NT2/D1 (cell line): ENCODE measurements around the gene TMEM163.
"Not testable (repeated sequence)": the region's sequence is repeated elsewhere in the genome, so short reads cannot be mapped to it uniquely, and the experiment has no call there.

Source experiments
- DNase-seq: peaks from one replicate; pipeline ENCODE4 v3.0.0-alpha.2; 2011; ENCODE audit warnings: low read depth, low spot score
- H3K27me3 ChIP-seq: 2 replicates; pipeline ENCODE4 v1.6.0; 2011; ENCODE audit warnings: mild to moderate bottlenecking; ENCODE audit not compliant: insufficient read length, insufficient read depth
- H3K36me3 ChIP-seq: 2 replicates; pipeline ENCODE4 v1.6.1; 2011; ENCODE audit warnings: mild to moderate bottlenecking, low read length, mixed read lengths; ENCODE audit not compliant: insufficient read depth, insufficient read length
- H3K4me1 ChIP-seq: 2 replicates; pipeline ENCODE4 v1.5.1; 2011; ENCODE audit not compliant: insufficient read depth, insufficient read length
- H3K4me3 ChIP-seq: 2 replicates; pipeline ENCODE4 v1.5.1; 2011; ENCODE audit warnings: low read depth; ENCODE audit not compliant: insufficient read length
- H3K9ac ChIP-seq: 2 replicates; pipeline ENCODE4 v1.6.0; 2011; ENCODE audit warnings: low read depth; ENCODE audit not compliant: insufficient read length
- H3K9me3 ChIP-seq: 2 replicates; pipeline ENCODE4 v1.5.1; 2011; ENCODE audit warnings: mild to moderate bottlenecking, low read length; ENCODE audit not compliant: insufficient read depth
- SUZ12 ChIP-seq: IDR thresholded peaks from 2 replicates; pipeline ENCODE4 v1.6.1; 2011; ENCODE audit not compliant: insufficient read length, insufficient read depth; ENCODE audit errors: extremely low read depth
- YY1 ChIP-seq: IDR thresholded peaks from 2 replicates; pipeline ENCODE4 v1.6.1; 2011; ENCODE audit not compliant: insufficient read length, insufficient read depth
- ZNF274 ChIP-seq: IDR thresholded peaks from 2 replicates; pipeline ENCODE4 v1.6.1; 2011; ENCODE audit warnings: mild to moderate bottlenecking, low read depth, low read length

TMEM163 gene

GRCh38 chr2:134758633-134759032 lies 39.8 kb upstream of the TMEM163 start:
- no peaks in the 10 kb centered on the region for H3K27me3 ChIP-seq
- H3K4me3 ChIP-seq, result no peak overlapping the region
- H3K9me3 ChIP-seq, result peaks cover 7% of the 10 kb centered on the region; the same call in 1 of the 2 replicates
- no peaks in the 10 kb centered on the region for H3K4me1 ChIP-seq
- TF ChIP-seq SUZ12, result no peak
- TF ChIP-seq YY1, result no peak
- TF ChIP-seq ZNF274, result no peak
- no peak for DNase-seq
- no peaks in the 10 kb centered on the region for H3K36me3 ChIP-seq
- no peak overlapping the region for H3K9ac ChIP-seq

- not testable (repeated sequence) for H3K9me3 ChIP-seq, DNase-seq, H3K27me3 ChIP-seq, H3K4me3 ChIP-seq, H3K4me1 ChIP-seq, H3K36me3 ChIP-seq, H3K9ac ChIP-seq
Observed at GRCh38 chr2:134751981-134752380, 33.2 kb upstream of the TMEM163 start.

DNA sequence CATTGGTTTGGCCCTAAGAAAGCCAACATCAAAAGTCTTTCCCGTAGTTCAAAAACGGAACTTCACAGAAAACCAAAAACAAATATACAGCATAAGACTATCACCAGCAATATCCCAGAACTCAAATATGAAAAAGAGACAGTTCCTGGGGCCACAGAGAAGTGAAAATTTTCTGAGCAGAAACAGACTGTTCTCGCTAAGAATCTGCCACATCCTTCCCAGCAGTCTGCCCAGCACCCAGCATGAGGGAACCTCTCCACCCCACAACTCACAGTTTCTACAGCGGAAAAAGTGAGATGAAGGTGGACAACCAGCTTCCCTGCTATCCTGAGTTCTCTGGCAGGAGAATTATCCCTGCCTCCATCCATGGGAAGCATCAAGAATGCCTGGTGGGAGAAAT lies 26.7 kb upstream of the TMEM163 start:
- no peaks in the 10 kb centered on the region for H3K27me3 ChIP-seq
- no peak for DNase-seq
- H3K9ac ChIP-seq, result no peak overlapping the region
- H3K4me1 ChIP-seq, result no peaks in the 10 kb centered on the region
- no peak for TF ChIP-seq ZNF274
- TF ChIP-seq YY1, result no peak
- no peak for TF ChIP-seq SUZ12
- H3K9me3 ChIP-seq, result no peaks in the 10 kb centered on the region
- H3K36me3 ChIP-seq, result no peaks in the 10 kb centered on the region
- no peak overlapping the region for H3K4me3 ChIP-seq

GRCh38 chr2:134745023-134745422 lies 26.2 kb upstream of the TMEM163 start:
- Histone ChIP-seq H3K9me3 (no peaks in the 10 kb centered on the region), H3K36me3 (no peaks in the 10 kb centered on the region), H3K27me3 (no peaks in the 10 kb centered on the region), H3K4me1 (no peaks in the 10 kb centered on the region), H3K9ac (no peak overlapping the region), H3K4me3 (no peak overlapping the region)
- no peak for TF ChIP-seq ZNF274
- no peak for TF ChIP-seq SUZ12
- no peak for TF ChIP-seq YY1
- no peak for DNase-seq

GRCh38 chr2:134739879-134740301 lies 21.1 kb upstream of the TMEM163 start:
- H3K9me3 ChIP-seq, result no peaks in the 10 kb centered on the region
- H3K36me3 ChIP-seq, result no peaks in the 10 kb centered on the region
- H3K4me3 ChIP-seq, result no peak overlapping the region
- TF ChIP-seq SUZ12 (no peak), ZNF274 (no peak), YY1 (no peak)
- no peak overlapping the region for H3K9ac ChIP-seq
- DNase-seq, result no peak
- no peaks in the 10 kb centered on the region for H3K27me3 ChIP-seq
- peaks cover 5% of the 10 kb centered on the region for H3K4me1 ChIP-seq

- Histone ChIP-seq H3K27me3 (no peaks in the 10 kb centered on the region), H3K9me3 (no peaks in the 10 kb centered on the region), H3K4me3 (no peak overlapping the region), H3K4me1 (peaks cover 5% of the 10 kb centered on the region), H3K9ac (no peak overlapping the region), H3K36me3 (no peaks in the 10 kb centered on the region)
- TF ChIP-seq SUZ12, result no peak
- no peak for TF ChIP-seq ZNF274
- TF ChIP-seq YY1, result no peak
- no peak for DNase-seq
Observed at GRCh38 chr2:134739236-134739878, 20.6 kb upstream of the TMEM163 start.

- TF ChIP-seq YY1, result no peak
- no peak for TF ChIP-seq ZNF274
- TF ChIP-seq SUZ12, result no peak
- no peak overlapping the region for H3K9ac ChIP-seq
- no peak for DNase-seq
Observed at GRCh38 chr2:134738141-134738870, 19.5 kb upstream of the TMEM163 start.

More at GRCh38 chr2:134738141-134738870, 19.5 kb upstream of the TMEM163 start:
- Histone ChIP-seq H3K9me3 (no peaks in the 10 kb centered on the region), H3K36me3 (no peaks in the 10 kb centered on the region), H3K4me3 (no peak overlapping the region), H3K27me3 (no peaks in the 10 kb centered on the region), H3K4me1 (peaks cover 5% of the 10 kb centered on the region)
